DND-41 (cell line): ENCODE measurements around the gene ZFHX3.

ENCODE experiments used
- EZH2 ChIP-seq: IDR thresholded peaks from 3 replicates; pipeline ENCODE4 v1.6.1; 2012; ENCODE audit warnings: borderline replicate concordance, low read depth, mild to moderate bottlenecking, moderate library complexity, low read length, inconsistent platforms; ENCODE audit not compliant: severe bottlenecking
- TF ChIP-seq, protein P1 (sequence below): IDR thresholded peaks from 2 replicates; pipeline ENCODE4 v1.5.1; 2012; ENCODE audit warnings: borderline replicate concordance, low read length, moderate library complexity, mild to moderate bottlenecking; ENCODE audit not compliant: poor library complexity, severe bottlenecking; ENCODE audit errors: extremely low read depth

DNA sequence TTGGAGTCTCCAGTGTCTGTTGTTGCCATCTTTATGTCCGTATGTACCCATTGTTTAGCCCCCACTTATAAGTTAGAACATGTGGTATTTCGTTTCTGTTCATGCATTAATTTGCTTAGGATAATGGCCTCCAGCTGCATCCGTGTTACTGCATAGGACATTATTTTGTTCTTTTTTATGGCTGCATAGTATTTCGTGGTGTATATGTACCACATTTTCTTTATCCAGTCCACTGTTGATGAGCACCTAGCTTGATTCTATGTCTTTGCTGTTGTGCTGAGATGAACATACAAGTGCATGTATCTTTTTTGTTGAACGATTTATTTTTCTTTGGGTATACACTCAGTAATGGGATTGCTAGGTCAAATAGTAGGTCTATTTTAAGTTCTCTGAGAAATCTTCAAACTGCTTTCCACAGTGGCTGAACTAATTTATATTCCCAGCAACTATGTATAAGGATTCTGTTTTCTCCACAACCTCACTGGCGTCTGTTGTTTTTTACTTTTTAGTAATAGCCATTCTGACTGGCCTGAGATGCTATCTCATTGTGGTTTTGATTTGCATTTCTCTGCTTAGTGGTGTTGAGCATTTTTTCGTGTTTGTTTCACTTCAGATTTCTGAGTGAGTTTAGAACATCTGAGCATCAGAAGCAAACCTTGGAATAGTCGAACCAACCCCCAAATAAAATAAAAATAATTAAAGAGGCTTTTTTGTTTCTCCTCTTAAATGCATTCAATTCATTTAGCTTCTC lies 304.7 kb downstream of the ZFHX3 start:
- TF ChIP-seq, protein P1, sequence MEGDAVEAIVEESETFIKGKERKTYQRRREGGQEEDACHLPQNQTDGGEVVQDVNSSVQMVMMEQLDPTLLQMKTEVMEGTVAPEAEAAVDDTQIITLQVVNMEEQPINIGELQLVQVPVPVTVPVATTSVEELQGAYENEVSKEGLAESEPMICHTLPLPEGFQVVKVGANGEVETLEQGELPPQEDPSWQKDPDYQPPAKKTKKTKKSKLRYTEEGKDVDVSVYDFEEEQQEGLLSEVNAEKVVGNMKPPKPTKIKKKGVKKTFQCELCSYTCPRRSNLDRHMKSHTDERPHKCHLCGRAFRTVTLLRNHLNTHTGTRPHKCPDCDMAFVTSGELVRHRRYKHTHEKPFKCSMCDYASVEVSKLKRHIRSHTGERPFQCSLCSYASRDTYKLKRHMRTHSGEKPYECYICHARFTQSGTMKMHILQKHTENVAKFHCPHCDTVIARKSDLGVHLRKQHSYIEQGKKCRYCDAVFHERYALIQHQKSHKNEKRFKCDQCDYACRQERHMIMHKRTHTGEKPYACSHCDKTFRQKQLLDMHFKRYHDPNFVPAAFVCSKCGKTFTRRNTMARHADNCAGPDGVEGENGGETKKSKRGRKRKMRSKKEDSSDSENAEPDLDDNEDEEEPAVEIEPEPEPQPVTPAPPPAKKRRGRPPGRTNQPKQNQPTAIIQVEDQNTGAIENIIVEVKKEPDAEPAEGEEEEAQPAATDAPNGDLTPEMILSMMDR = no peak
- no peak for TF ChIP-seq EZH2
